BLaER1 treated with 17β-estradiol and CSF1 and Interleukin-3, amounts not matched to agents 10 nM and 100 nM (cell line): ENCODE measurements around the gene CDH4.
A peak's percentile ranks its signal among the peaks of the same experiment; 100 is the strongest.

Source experiments
- H3K27ac ChIP-seq, 11 experiments: shearing (Covaris generic); formaldehyde crosslinking; 2 replicates each; pipeline ENCODE4 v1.8.1; 2022
- H3K27me3 ChIP-seq, 11 experiments: shearing (Covaris generic); formaldehyde crosslinking; 2 replicates each; pipeline ENCODE4 v1.8.1; 2022
- H3K36me3 ChIP-seq, 11 experiments: shearing (Covaris generic); formaldehyde crosslinking; 2 replicates each; pipeline ENCODE4 v1.8.1; 2022
- H3K4me1 ChIP-seq, 10 experiments: shearing (Covaris generic); formaldehyde crosslinking; 2 replicates each; pipeline ENCODE4 v1.8.1; 2022
- H3K4me2 ChIP-seq, 11 experiments: shearing (Covaris generic); formaldehyde crosslinking; 2 replicates each; pipeline ENCODE4 v1.8.1; 2022
- H3K4me3 ChIP-seq, 10 experiments: shearing (Covaris generic); formaldehyde crosslinking; 2 replicates each; pipeline ENCODE4 v1.8.1; 2022
- H3K9ac ChIP-seq, 11 experiments: shearing (Covaris generic); formaldehyde crosslinking; 2 replicates each; pipeline ENCODE4 v1.8.1; 2022
- H3K9me3 ChIP-seq, 11 experiments: shearing (Covaris generic); formaldehyde crosslinking; replicated peaks in 1 of 11; 2 replicates each; pipeline ENCODE4 v1.8.1; 2022
- H4K20me1 ChIP-seq, 11 experiments: shearing (Covaris generic); formaldehyde crosslinking; 2 replicates each; pipeline ENCODE4 v1.8.1; 2022
- Cebpa-rat ChIP-seq, 11 experiments: shearing (Covaris generic); IDR thresholded peaks; 2 replicates each; pipeline ENCODE4 v1.8.1; 2022

CDH4 gene

DNA sequence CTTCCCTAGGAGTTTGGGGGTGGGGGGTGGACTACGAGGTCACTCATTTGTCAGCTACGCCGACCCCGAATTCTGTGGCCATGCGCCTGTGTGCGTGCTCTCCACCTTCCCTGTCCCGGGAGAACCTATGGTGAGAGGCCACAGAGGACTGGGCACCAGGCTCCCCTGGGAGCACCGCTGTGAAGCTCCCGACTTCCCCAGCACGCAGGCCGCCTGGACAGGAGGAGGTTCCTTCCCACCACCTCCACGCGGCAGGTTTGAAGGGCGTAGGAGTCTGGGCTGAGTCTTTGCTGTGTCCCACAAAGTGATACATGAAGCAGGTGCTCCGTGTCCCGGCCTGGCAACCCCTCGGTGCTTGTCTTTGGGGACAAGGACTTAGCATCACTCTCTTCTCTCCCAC, 107.2 kb downstream of the CDH4 start:
- Histone ChIP-seq H4K20me1 (peaks cover 0 to 8% (median 0%) of the 10 kb centered on the region in 11 experiments; a peak in 3 of 22 replicates), H3K4me1 (peaks cover 0 to 9% (median 7%) of the 10 kb centered on the region in 10 experiments; a peak in 8 of 20 replicates), H3K36me3 (no peaks in the 10 kb centered on the region), H3K9me3 (peaks cover 0 to 3% (median 0%) of the 10 kb centered on the region in 11 experiments; a peak in 2 of 22 replicates), H3K4me2 (no peak overlapping the region), H3K4me3 (no peak overlapping the region), H3K9ac (no peak overlapping the region), H3K27me3 (no peaks in the 10 kb centered on the region), H3K27ac (no peak overlapping the region)
- no peak for TF ChIP-seq Cebpa-rat (IDR thresholded peaks at IDR 0.05)

DNA sequence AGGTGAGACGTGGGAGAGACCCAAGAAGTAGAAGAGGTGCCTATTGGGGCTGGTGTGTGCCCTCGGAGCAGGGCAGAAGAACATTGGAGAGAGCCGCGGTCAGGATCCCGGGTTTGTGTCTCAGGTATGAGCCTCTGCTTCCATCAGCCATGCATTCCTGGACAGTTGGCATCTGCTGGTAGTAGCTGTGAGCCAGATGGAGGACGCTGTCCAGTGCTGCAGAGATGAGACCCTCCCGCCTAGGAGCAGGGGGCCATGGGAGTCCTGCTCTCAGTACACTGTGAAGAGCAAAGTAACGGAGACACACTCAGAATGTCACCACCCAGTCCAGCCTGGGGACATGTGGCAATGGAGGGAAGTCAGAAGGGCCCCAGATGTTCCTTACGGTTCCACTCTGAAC, 108.2 kb downstream of the CDH4 start:
- TF ChIP-seq Cebpa-rat (IDR thresholded peaks at IDR 0.05) = no peak
- Histone ChIP-seq H3K36me3 (no peaks in the 10 kb centered on the region), H3K9ac (no peak overlapping the region), H3K4me2 (no peak overlapping the region), H4K20me1 (no peaks in the 10 kb centered on the region), H3K27me3 (no peaks in the 10 kb centered on the region), H3K4me3 (no peak overlapping the region), H3K9me3 (peaks cover 0 to 13% (median 6%) of the 10 kb centered on the region in 11 experiments; a peak in 16 of 22 replicates), H3K4me1 (peaks cover 0 to 9% (median 7%) of the 10 kb centered on the region in 10 experiments; a peak in 8 of 20 replicates), H3K27ac (no peak overlapping the region)

DNA sequence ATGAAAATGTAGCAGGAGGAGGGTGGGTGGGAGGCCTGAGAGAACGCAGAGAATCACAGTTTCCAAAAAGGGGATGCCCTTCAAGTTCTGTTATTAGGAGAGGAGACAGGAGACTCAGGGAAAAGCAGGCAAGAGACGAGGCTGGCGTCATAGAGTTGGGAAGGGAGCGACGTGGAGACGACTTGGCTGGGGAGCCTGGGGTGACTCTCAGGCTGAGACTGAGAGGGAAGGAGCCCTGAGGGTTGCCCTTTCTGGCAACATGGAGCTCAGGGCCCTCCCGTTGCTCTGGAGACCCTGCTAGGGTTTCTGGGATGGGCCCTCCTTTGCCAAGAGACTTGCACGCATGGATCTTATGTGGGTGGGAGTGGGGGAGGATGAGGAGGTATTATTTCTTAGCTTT, 108.9 kb downstream of the CDH4 start:
- Histone ChIP-seq H4K20me1 (no peaks in the 10 kb centered on the region), H3K27me3 (no peaks in the 10 kb centered on the region), H3K4me1 (peaks cover 0 to 7% (median 3%) of the 10 kb centered on the region in 10 experiments; a peak in 6 of 20 replicates), H3K9ac (no peak overlapping the region), H3K9me3 (peaks cover under 1 to 19% (median 12%) of the 10 kb centered on the region in 11 experiments; a peak in 17 of 22 replicates), H3K36me3 (no peaks in the 10 kb centered on the region), H3K4me2 (no peak overlapping the region), H3K4me3 (no peak overlapping the region), H3K27ac (no peak overlapping the region)
- TF ChIP-seq Cebpa-rat (IDR thresholded peaks at IDR 0.05) = no peak

DNA sequence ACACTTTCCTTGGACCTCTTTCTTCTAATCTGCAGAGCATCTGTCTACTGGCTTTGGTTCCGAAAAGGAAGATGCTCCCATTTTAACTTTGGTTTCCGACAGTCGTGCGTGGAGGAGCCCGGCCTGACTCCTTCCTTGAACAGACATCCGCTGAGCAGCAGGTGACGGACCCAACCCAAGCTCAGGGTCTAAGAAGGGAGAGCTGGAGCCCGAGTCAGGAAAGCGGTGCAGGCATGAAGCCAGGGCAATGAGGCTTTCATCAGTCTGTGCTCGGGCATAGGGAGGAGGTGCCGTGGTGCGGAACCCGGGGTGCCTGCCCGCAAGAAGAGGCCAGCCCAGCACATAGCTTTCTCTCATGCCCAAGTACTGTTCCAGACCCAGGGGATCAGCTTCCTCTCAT, 109.4 kb downstream of the CDH4 start:
- Histone ChIP-seq H3K9ac (no peak overlapping the region), H3K4me2 (no peak overlapping the region), H3K4me1 (peaks cover 0 to 1% (median 0%) of the 10 kb centered on the region in 10 experiments; a peak in 2 of 20 replicates), H3K36me3 (no peaks in the 10 kb centered on the region), H3K27me3 (no peaks in the 10 kb centered on the region), H3K27ac (no peak overlapping the region), H4K20me1 (no peaks in the 10 kb centered on the region), H3K4me3 (no peak overlapping the region), H3K9me3 (peaks cover 5 to 25% (median 18%) of the 10 kb centered on the region in 11 experiments; a peak in 18 of 22 replicates)
- TF ChIP-seq Cebpa-rat (IDR thresholded peaks at IDR 0.05) = no peak

DNA sequence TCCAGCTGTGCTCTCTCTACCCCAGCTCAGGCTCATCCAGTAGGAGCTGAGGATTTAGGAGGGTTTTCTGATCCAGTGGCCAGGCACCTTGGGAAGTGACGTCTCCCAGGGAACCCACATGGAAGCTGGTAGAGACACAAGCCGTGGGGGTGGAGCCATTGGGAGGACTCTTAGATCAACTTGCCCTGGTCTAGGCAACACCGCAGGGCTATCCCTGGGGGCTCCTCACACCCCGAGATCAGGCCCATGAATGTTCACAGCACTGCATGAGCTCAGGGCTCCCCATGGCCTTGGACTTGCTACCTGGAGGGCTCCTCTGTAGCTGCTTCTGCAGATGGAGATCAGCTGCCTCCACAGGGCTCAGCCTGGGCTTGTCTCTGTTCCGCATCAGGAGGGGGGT, 112.1 kb downstream of the CDH4 start:
- no peaks in the 10 kb centered on the region for H3K27me3 ChIP-seq
- no peak for TF ChIP-seq Cebpa-rat (IDR thresholded peaks at IDR 0.05)
- H4K20me1 ChIP-seq = no peaks in the 10 kb centered on the region
- H3K4me3 ChIP-seq = no peak overlapping the region
- H3K9me3 ChIP-seq = peaks cover 5 to 32% (median 19%) of the 10 kb centered on the region in 11 experiments; a peak in 18 of 22 replicates
- H3K4me2 ChIP-seq = no peak overlapping the region
- no peak overlapping the region for H3K27ac ChIP-seq
- no peaks in the 10 kb centered on the region for H3K36me3 ChIP-seq
- no peak overlapping the region for H3K9ac ChIP-seq
- no peaks in the 10 kb centered on the region for H3K4me1 ChIP-seq

DNA sequence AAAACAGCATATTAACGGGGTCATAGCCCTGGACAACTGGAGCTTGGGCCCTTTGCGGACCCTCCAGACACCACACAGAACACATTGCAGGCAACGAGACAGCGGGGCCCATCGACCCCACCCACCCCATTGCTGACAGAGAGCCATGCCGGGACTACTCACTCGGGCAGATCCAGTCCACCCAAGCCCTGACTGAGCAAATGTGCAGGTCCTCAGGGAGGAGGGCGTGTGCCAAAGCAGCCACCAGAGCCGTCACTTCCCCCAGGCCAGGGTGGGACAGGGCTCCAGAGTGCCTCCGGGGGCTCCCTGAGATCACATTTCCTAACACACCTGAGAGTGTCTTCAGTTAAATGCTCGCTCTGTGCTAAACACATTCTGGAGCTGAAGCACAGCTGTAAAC, 114.9 kb downstream of the CDH4 start:
- peaks cover 5 to 32% (median 19%) of the 10 kb centered on the region in 11 experiments; a peak in 18 of 22 replicates for H3K9me3 ChIP-seq
- no peak for TF ChIP-seq Cebpa-rat (IDR thresholded peaks at IDR 0.05)
- H3K36me3 ChIP-seq = no peaks in the 10 kb centered on the region
- no peak overlapping the region for H3K4me3 ChIP-seq
- H3K4me1 ChIP-seq = no peaks in the 10 kb centered on the region
- H4K20me1 ChIP-seq = 0 out of 22 replicates have a peak, but pooled peaks cover 0 to under 1% (median 0%) of the 10 kb centered on the region in 11 experiments
- no peak overlapping the region for H3K27ac ChIP-seq
- peak overlapping the region in 1 of 11 experiments; percentile 7; a peak in 1 of 22 replicates for H3K4me2 ChIP-seq
- H3K27me3 ChIP-seq = no peaks in the 10 kb centered on the region
- H3K9ac ChIP-seq = no peak overlapping the region

DNA sequence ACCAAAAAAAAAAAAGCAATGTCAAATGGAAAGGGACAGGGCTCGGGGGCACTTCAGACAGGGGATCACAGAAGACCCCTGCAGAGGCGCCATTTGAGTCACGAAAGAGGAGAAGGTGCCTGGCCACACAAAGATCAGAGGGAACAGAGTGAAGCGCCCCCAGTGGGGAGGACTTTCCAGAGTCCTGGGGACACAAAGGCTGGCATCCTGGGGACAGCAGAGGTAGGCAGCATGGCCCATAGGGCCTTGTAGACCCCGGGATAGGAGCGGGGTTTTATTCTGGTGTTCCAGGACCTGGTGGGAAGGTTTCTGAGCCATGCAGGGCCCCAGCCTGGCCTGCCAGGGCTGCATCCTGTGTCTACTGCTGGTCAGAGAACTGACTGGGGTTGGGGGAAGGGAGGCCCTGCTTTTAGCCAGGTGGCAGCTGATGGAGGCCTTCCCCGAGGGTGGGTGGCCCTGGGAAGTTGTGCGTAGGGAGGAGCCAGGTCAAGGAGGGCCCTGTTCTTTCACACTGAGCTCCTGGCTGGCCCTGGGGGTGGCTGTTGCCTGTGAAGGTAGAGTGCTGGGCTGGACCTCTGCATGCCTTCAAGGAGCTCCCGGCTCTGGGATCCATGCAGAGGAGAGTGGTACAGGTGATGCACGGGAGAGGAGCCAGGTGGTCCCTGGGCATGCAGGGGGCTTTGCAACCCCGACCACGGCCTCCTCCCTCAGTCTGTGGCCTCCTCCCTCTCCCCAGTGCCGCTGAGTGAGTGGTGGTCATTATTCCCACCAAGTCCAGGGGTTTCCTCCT, 117.9 kb downstream of the CDH4 start:
- Histone ChIP-seq H3K36me3 (no peaks in the 10 kb centered on the region), H3K9ac (no peak overlapping the region), H3K9me3 (peaks cover 5 to 26% (median 18%) of the 10 kb centered on the region in 11 experiments; a peak in 18 of 22 replicates), H3K4me1 (0 out of 20 replicates have a peak, but pooled peaks cover 0 to 4% (median 0%) of the 10 kb centered on the region in 10 experiments), H3K4me2 (no peak overlapping the region), H3K27ac (no peak overlapping the region), H3K27me3 (no peaks in the 10 kb centered on the region), H4K20me1 (0 out of 22 replicates have a peak, but pooled peaks cover 0 to 3% (median 0%) of the 10 kb centered on the region in 11 experiments), H3K4me3 (no peak overlapping the region)
- TF ChIP-seq Cebpa-rat (IDR thresholded peaks at IDR 0.05) = no peak

DNA sequence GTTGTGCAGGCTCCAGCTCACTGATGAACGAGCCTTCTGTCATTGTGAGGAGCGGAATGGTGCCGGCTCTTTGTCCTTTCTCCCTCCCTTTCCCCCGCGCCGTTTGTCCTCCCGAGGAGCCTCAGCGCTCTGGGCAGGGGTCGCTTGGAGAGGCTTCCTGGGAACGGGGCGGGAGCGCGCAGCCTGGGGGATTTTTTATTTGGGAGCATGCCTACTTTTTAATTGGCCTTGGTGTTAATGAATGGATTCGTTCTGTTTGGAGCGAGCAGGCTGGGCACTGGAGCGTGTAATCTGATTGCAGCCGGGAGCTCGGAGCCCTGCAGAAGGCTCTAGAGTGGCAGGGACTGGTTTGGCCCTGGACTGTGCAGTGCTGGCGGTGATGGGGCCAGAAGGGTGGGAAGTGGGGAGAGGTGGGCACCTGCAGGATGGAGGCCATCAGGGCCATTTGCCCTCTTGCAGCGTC, 118.8 kb downstream of the CDH4 start:
- Histone ChIP-seq H3K4me1 (0 out of 20 replicates have a peak, but pooled peaks cover 0 to 4% (median 0%) of the 10 kb centered on the region in 10 experiments), H3K27ac (no peak overlapping the region), H3K36me3 (no peaks in the 10 kb centered on the region), H3K9ac (no peak overlapping the region), H3K4me3 (no peak overlapping the region), H3K4me2 (no peak overlapping the region), H3K27me3 (no peaks in the 10 kb centered on the region), H3K9me3 (peaks cover 12 to 26% (median 17%) of the 10 kb centered on the region in 11 experiments; a peak in 20 of 22 replicates), H4K20me1 (0 out of 22 replicates have a peak, but pooled peaks cover 0 to 3% (median 0%) of the 10 kb centered on the region in 11 experiments)
- TF ChIP-seq Cebpa-rat (IDR thresholded peaks at IDR 0.05) = no peak

DNA sequence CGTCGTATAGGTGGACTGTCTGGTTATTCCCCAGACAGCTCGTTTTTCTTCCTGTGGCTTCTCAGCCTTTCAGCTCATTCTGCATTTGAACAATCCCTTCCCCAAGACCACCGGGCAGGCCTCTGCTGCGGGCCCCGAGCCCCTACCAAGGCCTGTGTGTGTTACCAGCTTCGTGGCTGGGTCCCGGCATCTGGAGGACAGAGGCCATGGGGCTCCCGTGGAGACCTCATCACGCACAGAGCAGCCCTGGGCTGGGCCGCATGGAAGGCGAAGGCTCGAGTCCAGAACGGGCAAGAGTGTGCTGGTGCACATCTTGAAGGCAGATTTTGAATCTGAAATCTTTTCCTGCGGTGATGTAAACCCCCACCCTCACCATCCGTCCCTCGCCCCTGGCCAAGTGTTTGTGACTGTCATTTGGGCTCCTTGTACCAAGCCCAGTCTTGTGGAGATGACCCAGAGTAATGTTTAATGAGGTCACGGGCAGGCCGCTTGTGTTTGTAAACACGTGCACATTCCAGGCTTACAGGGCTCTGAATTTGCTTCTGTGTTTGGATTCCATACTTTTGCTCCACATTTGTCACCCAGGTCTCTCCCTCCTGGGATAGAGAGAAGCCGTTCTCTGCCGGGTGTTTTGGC, 119.6 kb downstream of the CDH4 start:
- Histone ChIP-seq H3K9me3 (peaks cover 12 to 26% (median 15%) of the 10 kb centered on the region in 11 experiments; a peak in 17 of 22 replicates), H3K36me3 (no peaks in the 10 kb centered on the region), H3K27me3 (no peaks in the 10 kb centered on the region), H3K27ac (no peak overlapping the region), H3K4me2 (no peak overlapping the region), H3K4me3 (no peak overlapping the region), H4K20me1 (0 out of 22 replicates have a peak, but pooled peaks cover 0 to 3% (median 0%) of the 10 kb centered on the region in 11 experiments), H3K4me1 (0 out of 20 replicates have a peak, but pooled peaks cover 0 to 4% (median 0%) of the 10 kb centered on the region in 10 experiments), H3K9ac (no peak overlapping the region)
- no peak for TF ChIP-seq Cebpa-rat (IDR thresholded peaks at IDR 0.05)
